Neural cell (in vitro differentiated cells): ENCODE data around the gene CPLANE1.

ENCODE experiments used
- CTCF ChIP-seq: fragments of 450-650 bp; IDR thresholded peaks from 2 replicates; pipeline ENCODE4 v1.5.1; 2014; ENCODE audit warnings: antibody characterized with exemption, mild to moderate bottlenecking, moderate library complexity; ENCODE audit not compliant: poor library complexity, severe bottlenecking
- EZH2 ChIP-seq: fragments of 200-600, 300-800 bp; shearing (Covaris generic), sonication (generic); IDR thresholded peaks from 2 replicates; pipeline ENCODE4 v1.6.1; 2014; ENCODE audit warnings: antibody characterized with exemption, low read length, borderline replicate concordance, mild to moderate bottlenecking; ENCODE audit not compliant: insufficient read depth, poor library complexity, severe bottlenecking
- POLR2AphosphoS5 ChIP-seq: IDR thresholded peaks from 2 replicates; pipeline ENCODE4 v1.6.1; 2012
- RAD21 ChIP-seq: fragments of 450-650 bp; conservative IDR thresholded peaks from 2 replicates; pipeline ENCODE4 v1.6.1; 2014; ENCODE audit warnings: antibody characterized with exemption, mild to moderate bottlenecking, moderate library complexity
- REST ChIP-seq: IDR thresholded peaks from 2 replicates; pipeline ENCODE4 v1.6.1; 2012; ENCODE audit warnings: borderline replicate concordance
- TAF1 ChIP-seq: IDR thresholded peaks from 2 replicates; pipeline ENCODE4 v1.6.1; 2012; ENCODE audit warnings: low read depth

DNA sequence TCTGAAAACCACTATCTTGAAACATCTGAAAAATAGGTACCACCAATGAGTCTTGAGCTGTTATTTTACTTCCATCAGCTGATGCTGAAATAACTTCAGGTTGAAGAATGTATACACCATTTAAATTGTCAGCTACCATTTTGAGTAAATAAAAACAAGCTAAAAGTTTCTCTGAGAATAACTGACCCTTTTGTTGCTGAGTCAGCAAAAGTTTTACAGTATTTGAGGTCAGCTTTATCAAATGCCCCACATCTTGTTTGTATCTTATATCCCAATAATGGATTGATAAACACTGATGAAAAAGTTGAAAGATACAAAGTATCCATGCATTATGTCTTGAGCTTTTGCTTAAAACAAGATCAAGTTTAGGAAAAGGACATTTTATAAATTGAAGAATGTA is 22.8 kb downstream of the CPLANE1 start:
- TF ChIP-seq CTCF (no peak), EZH2 (no peak), RAD21 (no peak), POLR2AphosphoS5 (no peak), TAF1 (no peak), REST (no peak)
